Motor neuron (in vitro differentiated cells): ENCODE measurements around the gene PAQR5. TPM values are rescaled to one million over a fixed set of nuclear protein-coding genes. Genes with fewer than 3 reads are reported as not detected.
A peak's percentile ranks its signal among the peaks of the same experiment; 100 is the strongest.
"Not testable (repeated sequence)": the region's sequence is repeated elsewhere in the genome, so short reads cannot be mapped to it uniquely, and the experiment has no call there.

Source experiments
- ATAC-seq, 8 experiments: fragments of 200-7000 bp; cut with Tn5 transposase; replicated peaks in 6 of 8; 2 replicates each; pipeline ENCODE4 v1.8.0; 2021; ENCODE audit warnings: mild to moderate bottlenecking in 8 of 8, moderate library complexity in 8 of 8
- H3K27ac ChIP-seq, 2 donors: fragments of 250-450 bp; sonication (Bioruptor Pico); 2 replicates each; pipeline ENCODE4 v1.9.0; 2021; ENCODE audit warnings: antibody characterized with exemption in 2 of 2, mild to moderate bottlenecking in 2 of 2, moderate library complexity in 1 of 2
- H3K4me1 ChIP-seq, 2 donors: fragments of 250-450 bp; sonication (Bioruptor Pico); replicated peaks in 1 of 2; 2 replicates each; pipeline ENCODE4 v1.6.1; 2021; ENCODE audit warnings: antibody characterized with exemption in 2 of 2, mild to moderate bottlenecking in 2 of 2, moderate library complexity in 1 of 2
- H3K4me3 ChIP-seq, 5 donors: fragments of 250-450 bp; sonication (Bioruptor Pico); 2 replicates each; pipeline ENCODE4 v1.9.0; 2021; ENCODE audit warnings: antibody characterized with exemption in 5 of 5, mild to moderate bottlenecking in 5 of 5, moderate library complexity in 4 of 5
- WGBS, 10 experiments: fragments of 450-650 bp; shearing (Covaris generic); methylation state at CpG; one replicate each; pipeline ENCODE4 v1.0.0; 2022; 5-methylcytosine and 5-hydroxymethylcytosine counted together
- in situ Hi-C, 9 experiments: fragments of 400-800 bp; cut with MboI; loops; one replicate each; pipeline ENCODE4 v1.15.0; 2021; ENCODE audit warnings: low sequenced_read_pairs in 9 of 9, low pct_unique_long_range_greater_than_20kb in 2 of 9; ENCODE audit not compliant: unreplicated experiment in 9 of 9
- total RNA-seq, 8 experiments: library from RNA; unstranded; fragments of 300-600 nt; gene quantifications; 2 replicates each; pipeline versions ENCODE4 v1.2.3 to v1.2.4, GENCODE V29; 2022

Gene PAQR5
- total RNA-seq, 8 experiments from 2014 or later = 0.11 to 2.8 (median 0.62) TPM

- 0 to 100% (median 59%) methylated on average over 1 of the region's 1 CpG; no CpG with 5 or more reads in 4 of the 10 experiments for WGBS, 10 experiments
Measured at GRCh38 chr15:69328080-69328479, 29.4 kb downstream of the PAQR5 start.

GRCh38 chr15:69328739-69329138 lies 30.0 kb downstream of the PAQR5 start:
- Histone ChIP-seq H3K4me1 (peaks cover 0 to 3% of the 10 kb centered on the region in 2 donors), H3K4me3 (no peak overlapping the region), H3K27ac (no peak overlapping the region)
- peak in 2 of 8 experiments; percentile 49 to 60 for ATAC-seq
- 60 to 100% (median 65%) methylated on average over 1 to 4 of the region's 8 CpGs; no CpG with 5 or more reads in 5 of the 10 experiments for WGBS, 10 experiments
- in situ Hi-C loops = no loop called here

More at GRCh38 chr15:69328080-69328479, 29.4 kb downstream of the PAQR5 start:
- peak in 3 of 8 experiments; percentile 34 to 64 (median 55) for ATAC-seq
- in situ Hi-C loops = no loop called here
- Histone ChIP-seq H3K4me3 (no peak overlapping the region), H3K4me1 (peaks cover 0 to 3% of the 10 kb centered on the region in 2 donors), H3K27ac (no peak overlapping the region)

DNA sequence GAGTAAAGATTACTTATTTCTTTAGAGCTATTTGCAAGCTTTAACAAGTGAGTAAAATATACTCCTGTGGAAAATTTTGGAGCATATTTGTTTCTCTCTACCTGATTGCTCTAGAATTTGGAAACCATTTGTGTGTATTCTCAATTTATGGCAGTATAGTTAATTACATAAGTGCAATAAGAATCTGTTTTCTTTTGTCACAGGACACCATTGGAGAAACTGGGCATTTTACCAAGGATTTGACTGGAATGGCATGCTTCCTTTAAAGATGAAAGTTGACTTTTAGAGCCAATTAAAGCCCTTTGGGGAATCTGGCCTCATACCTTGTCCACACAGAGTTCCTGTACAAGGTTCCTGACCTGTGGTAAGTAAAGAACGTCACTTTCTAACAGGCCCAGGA lies 38.4 kb downstream of the PAQR5 start:
- no peak overlapping the region for H3K27ac ChIP-seq
- ATAC-seq = no peak
- 40 to 100% (median 83%) methylated on average over 1 of the region's 1 CpG; no CpG with 5 or more reads in 4 of the 10 experiments for WGBS, 10 experiments
- in situ Hi-C loops = no loop called here
- H3K4me3 ChIP-seq = no peak overlapping the region
- no peaks in the 10 kb centered on the region for H3K4me1 ChIP-seq

DNA sequence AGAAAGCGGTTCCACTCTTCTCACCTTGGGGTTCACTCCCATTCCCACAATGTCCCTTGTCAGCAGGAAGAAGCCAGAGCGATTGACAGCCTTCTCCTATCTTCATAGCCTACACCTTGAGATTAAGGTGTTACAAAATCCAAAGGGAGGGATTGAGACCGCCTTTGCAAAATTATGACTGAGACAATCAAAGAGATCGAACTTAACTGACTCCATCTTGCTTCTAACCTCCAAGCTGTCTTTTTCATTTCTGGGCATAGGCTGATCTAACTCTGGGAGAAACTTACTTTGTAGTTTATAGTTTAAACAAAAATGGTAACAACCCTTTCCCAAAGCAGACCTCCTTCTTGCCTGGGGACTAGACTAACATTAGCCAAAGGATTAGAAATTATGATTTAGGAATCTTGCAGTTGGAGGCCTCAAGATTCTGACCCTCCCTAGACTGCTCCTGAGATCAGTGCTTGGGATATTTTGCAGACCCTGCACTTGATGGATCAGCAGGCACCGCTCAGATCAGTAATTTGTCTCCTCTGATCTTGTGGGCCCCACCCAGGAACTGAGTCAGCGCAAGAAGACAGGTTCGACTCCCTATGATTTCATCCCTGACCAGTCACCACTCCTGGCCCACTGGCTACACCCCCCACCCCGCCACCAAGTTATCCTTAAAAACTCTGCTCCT lies 40.0 kb downstream of the PAQR5 start:
- Histone ChIP-seq H3K27ac (no peak overlapping the region), H3K4me3 (no peak overlapping the region), H3K4me1 (peaks cover 0 to 8% of the 10 kb centered on the region in 2 donors)
- in situ Hi-C loops = no loop called here
- ATAC-seq = peak in 5 of 8 experiments; percentile 42 to 92 (median 60)
- WGBS, 10 experiments = 82 to 100% (median 92%) methylated on average over 1 to 4 of the region's 8 CpGs; no CpG with 5 or more reads in 1 of the 10 experiments

DNA sequence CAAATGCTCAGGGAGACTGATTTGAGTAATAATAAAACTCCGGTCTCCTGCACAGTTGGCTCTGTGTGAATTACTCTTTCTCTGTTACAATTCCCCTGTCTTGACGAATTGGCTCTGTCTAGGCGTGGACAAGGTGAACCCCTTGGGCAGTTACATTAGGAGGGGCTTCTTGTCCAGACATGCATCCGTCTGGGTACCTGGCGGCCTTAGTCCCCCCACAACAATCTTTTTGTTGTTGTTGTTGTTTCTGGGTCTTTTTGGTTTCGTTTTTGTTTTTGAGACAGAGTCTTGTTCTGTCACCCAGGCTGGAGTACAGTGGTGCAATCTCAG lies 40.5 kb downstream of the PAQR5 start:
- 41 to 90% (median 75%) methylated on average over 1 to 6 of the region's 6 CpGs; no CpG with 5 or more reads in 6 of the 10 experiments for WGBS, 10 experiments
- in situ Hi-C loops, H3K4me1 ChIP-seq, H3K27ac ChIP-seq, H3K4me3 ChIP-seq: not testable (repeated sequence)
- ATAC-seq = peak in 1 of 8 experiments; percentile 19

- in situ Hi-C loops = no loop called here
- no peak overlapping the region for H3K27ac ChIP-seq
- peak in 3 of 8 experiments; percentile 20 to 64 (median 38) for ATAC-seq
- peaks cover 0 to 8% of the 10 kb centered on the region in 2 donors for H3K4me1 ChIP-seq
- 64 to 92% (median 84%) methylated on average over 2 to 7 of the region's 7 CpGs for WGBS, 10 experiments
- no peak overlapping the region for H3K4me3 ChIP-seq
Measured at GRCh38 chr15:69340243-69340900, 41.7 kb downstream of the PAQR5 start.

- H3K4me3 ChIP-seq = no peak overlapping the region
- peaks cover 0 to 8% of the 10 kb centered on the region in 2 donors for H3K4me1 ChIP-seq
- WGBS, 10 experiments = 93 to 100% (median 98%) methylated on average over 2 to 3 of the region's 3 CpGs; no CpG with 5 or more reads in 6 of the 10 experiments
- H3K27ac ChIP-seq = no peak overlapping the region
- no peak for ATAC-seq
- in situ Hi-C loops = no loop called here
Measured at GRCh38 chr15:69341356-69341755, 42.6 kb downstream of the PAQR5 start.

GRCh38 chr15:69342460-69343076 lies 43.9 kb downstream of the PAQR5 start:
- 0 to 85% (median 61%) methylated on average over 1 to 3 of the region's 3 CpGs; no CpG with 5 or more reads in 2 of the 10 experiments for WGBS, 10 experiments
- no peak overlapping the region for H3K4me3 ChIP-seq
- H3K27ac ChIP-seq = no peak overlapping the region
- H3K4me1 ChIP-seq = peaks cover 0 to 8% of the 10 kb centered on the region in 2 donors
- in situ Hi-C loops = no loop called here
- no peak for ATAC-seq

DNA sequence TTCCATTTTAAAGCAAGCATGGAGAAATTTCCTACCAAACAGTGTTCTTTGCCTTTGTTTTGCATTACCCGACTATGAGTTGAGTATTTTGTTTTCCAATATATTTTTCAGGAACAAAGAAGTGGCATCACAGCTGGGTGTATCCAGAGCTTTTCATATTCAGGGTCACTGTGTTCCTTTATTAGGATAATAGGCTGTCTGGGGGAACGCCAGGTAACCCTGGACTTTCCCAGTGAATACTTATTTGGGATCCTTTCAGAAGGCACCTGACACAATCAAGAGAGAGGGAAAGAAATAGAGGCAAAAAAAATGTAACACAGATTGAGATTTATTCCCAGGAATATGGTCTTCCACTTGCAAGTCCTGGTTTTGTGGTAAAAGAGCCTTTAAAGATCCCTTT lies 44.4 kb downstream of the PAQR5 start:
- Histone ChIP-seq H3K27ac (no peak overlapping the region), H3K4me3 (no peak overlapping the region), H3K4me1 (peaks cover 0 to 8% of the 10 kb centered on the region in 2 donors)
- WGBS, 10 experiments = 0 to 41% (median 6%) methylated on average over 1 to 2 of the region's 2 CpGs; no CpG with 5 or more reads in 2 of the 10 experiments
- in situ Hi-C loops = no loop called here
- ATAC-seq = no peak

DNA sequence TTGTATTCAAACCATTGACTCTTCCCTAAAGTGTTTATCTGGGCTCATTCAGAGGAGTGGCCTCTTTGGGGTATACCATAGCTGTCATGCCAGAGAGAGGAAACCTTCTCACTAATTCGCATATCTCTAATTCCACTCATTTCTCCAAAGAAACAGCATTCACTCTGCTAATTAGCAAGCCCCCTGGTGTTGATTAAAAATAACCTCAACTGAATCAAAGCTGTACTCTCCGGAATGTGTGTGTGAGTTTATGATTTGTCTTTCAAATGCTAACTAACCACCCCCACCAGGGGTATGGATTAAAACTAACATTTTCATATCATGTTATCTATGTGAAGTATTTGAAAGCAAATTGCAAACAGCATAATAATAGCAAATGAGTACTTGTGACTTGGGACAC lies 45.5 kb downstream of the PAQR5 start:
- Histone ChIP-seq H3K27ac (no peak overlapping the region), H3K4me1 (peaks cover 0 to 8% of the 10 kb centered on the region in 2 donors), H3K4me3 (no peak overlapping the region)
- 35 to 100% (median 85%) methylated on average over 1 to 2 of the region's 2 CpGs; no CpG with 5 or more reads in 3 of the 10 experiments for WGBS, 10 experiments
- in situ Hi-C loops = no loop called here
- ATAC-seq = peak in 3 of 8 experiments; percentile 18 to 20 (median 19)

GRCh38 chr15:69346112-69346511 lies 47.4 kb downstream of the PAQR5 start:
- Histone ChIP-seq H3K27ac (no peak overlapping the region), H3K4me3 (no peak overlapping the region), H3K4me1 (peaks cover 0 to 8% of the 10 kb centered on the region in 2 donors)
- 38 to 94% (median 80%) methylated on average over 1 to 5 of the region's 5 CpGs; no CpG with 5 or more reads in 1 of the 10 experiments for WGBS, 10 experiments
- in situ Hi-C loops = no loop called here
- ATAC-seq = no peak

- in situ Hi-C loops = no loop called here
- Histone ChIP-seq H3K27ac (no peak overlapping the region), H3K4me3 (no peak overlapping the region), H3K4me1 (no peaks in the 10 kb centered on the region)
- 60 to 94% (median 86%) methylated on average over 1 to 4 of the region's 4 CpGs; no CpG with 5 or more reads in 5 of the 10 experiments for WGBS, 10 experiments
- ATAC-seq = no peak
Measured at GRCh38 chr15:69351333-69351732, 52.6 kb downstream of the PAQR5 start.

DNA sequence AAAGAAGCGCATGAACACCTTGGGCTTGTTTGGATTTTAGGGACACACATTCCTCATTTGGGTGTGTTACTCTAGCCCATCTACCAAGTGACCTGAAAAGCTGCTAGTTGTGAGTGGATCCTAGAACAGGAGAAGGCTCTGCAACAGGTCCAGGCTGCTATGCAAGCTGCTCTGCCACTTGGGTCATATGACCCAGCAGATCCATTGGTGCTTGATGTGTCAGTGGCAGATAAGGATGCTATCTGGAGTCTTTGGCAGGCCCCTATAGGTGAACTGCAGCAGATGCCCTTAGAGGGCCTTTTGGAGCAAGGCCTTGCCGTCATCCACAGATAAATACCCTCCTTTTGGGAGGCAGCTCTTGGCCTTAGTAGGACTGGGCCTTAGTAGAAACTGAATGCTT lies 53.2 kb downstream of the PAQR5 start:
- ATAC-seq = no peak
- in situ Hi-C loops = no loop called here
- 80 to 83% methylated on average over 1 of the region's 2 CpGs; no CpG with 5 or more reads in 8 of the 10 experiments for whole genome bisulfite sequencing, 10 experiments
- no peak overlapping the region for H3K4me3 ChIP-seq
- no peak overlapping the region for H3K27ac ChIP-seq
- H3K4me1 ChIP-seq = no peaks in the 10 kb centered on the region
